Measurements from ENCODE around the gene NGFR.

Gene NGFR

GRCh38 chr17:49510059-49510719 is 15.1 kb downstream of the NGFR start:
- Histone ChIP-seq H3K9me3 (ENCODE audit: control insufficient read depth, insufficient read depth, low read length) (no peaks in the 10 kb centered on the region), H3K27ac (ENCODE audit: low read depth, low read length) (no peak overlapping the region), H3K79me2 (ENCODE audit: control insufficient read depth, low read length) (no peaks in the 10 kb centered on the region), H3K9me2 (replicated peaks; ENCODE audit: control insufficient read depth, low read length) (no peaks in the 10 kb centered on the region), H3K4me1 (ENCODE audit: control insufficient read depth, low read length) (no peaks in the 10 kb centered on the region), H3K36me3 (ENCODE audit: control insufficient read depth, low read length) (no peaks in the 10 kb centered on the region), H3K4me2 (ENCODE audit: low read length) (no peak overlapping the region), H3K27me3 (ENCODE audit: control insufficient read depth, low read length) (no peaks in the 10 kb centered on the region), H4K20me1 (ENCODE audit: control insufficient read depth, insufficient read depth, low read depth, low read length) (no peaks in the 10 kb centered on the region), H3K4me3 (ENCODE audit: low read length) (no peak overlapping the region), H3F3A (ENCODE audit: control insufficient read depth, insufficient read depth) (no peaks in the 10 kb centered on the region)
- TF ChIP-seq CTCF (IDR thresholded peaks at IDR 0.05; ENCODE audit: low read depth, low read length, poor library complexity, severe bottlenecking) (no peak), EZH2phosphoT487 (IDR thresholded peaks at IDR 0.05; ENCODE audit: borderline replicate concordance, low read length) (no peak)

DNA sequence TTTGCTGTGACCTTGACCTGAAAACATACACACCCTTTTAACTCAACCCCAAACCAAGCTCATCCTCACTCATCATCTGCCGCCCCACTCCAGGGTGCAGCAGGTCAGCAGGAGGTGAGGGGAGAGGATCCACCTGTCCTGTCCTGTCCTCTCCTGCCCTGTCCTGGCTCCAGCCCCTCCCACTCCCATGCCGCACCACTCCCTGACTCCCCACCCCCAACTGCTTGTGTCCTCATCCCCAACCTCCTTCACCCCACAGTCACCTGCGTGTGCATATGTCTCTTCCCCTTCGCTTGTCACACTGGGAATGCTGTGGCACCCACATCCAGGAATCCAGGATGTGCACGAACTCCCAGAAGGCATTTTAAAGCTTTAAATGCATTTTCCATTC is 15.6 kb downstream of the NGFR start:
- H3K27me3 ChIP-seq (ENCODE audit: control insufficient read depth, low read length) = no peaks in the 10 kb centered on the region

DNA sequence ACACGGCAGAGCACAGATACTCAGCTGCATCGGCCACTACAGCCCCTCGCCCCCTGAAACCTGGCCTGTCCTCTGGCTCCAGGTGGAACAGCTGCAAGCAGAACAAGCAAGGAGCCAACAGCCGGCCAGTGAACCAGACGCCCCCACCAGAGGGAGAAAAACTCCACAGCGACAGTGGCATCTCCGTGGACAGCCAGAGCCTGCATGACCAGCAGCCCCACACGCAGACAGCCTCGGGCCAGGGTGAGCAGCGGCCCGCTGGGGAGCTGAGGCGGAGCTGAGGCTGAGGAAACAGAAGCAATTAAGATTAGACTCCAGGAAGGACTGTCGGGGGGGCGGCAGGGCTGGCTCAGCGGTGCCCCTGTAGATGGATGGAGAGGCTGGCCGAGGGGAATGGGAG is 16.7 kb downstream of the NGFR start:
- Histone ChIP-seq H3F3A (ENCODE audit: control insufficient read depth, insufficient read depth) (no peaks in the 10 kb centered on the region), H3K4me1 (ENCODE audit: control insufficient read depth, low read length) (no peaks in the 10 kb centered on the region), H4K20me1 (ENCODE audit: control insufficient read depth, insufficient read depth, low read depth, low read length) (no peaks in the 10 kb centered on the region)

More for the DNA sequence above, 15.6 kb downstream of the NGFR start:
- Histone ChIP-seq H3K4me3 (ENCODE audit: low read length) (no peak overlapping the region), H3K9me3 (ENCODE audit: control insufficient read depth, insufficient read depth, low read length) (no peaks in the 10 kb centered on the region), H3K9me2 (replicated peaks; ENCODE audit: control insufficient read depth, low read length) (no peaks in the 10 kb centered on the region), H3K79me2 (ENCODE audit: control insufficient read depth, low read length) (no peaks in the 10 kb centered on the region), H3K4me1 (ENCODE audit: control insufficient read depth, low read length) (no peaks in the 10 kb centered on the region), H3K4me2 (ENCODE audit: low read length) (no peak overlapping the region), H3K36me3 (ENCODE audit: control insufficient read depth, low read length) (no peaks in the 10 kb centered on the region), H3K27ac (ENCODE audit: low read depth, low read length) (no peak overlapping the region), H3F3A (ENCODE audit: control insufficient read depth, insufficient read depth) (no peaks in the 10 kb centered on the region), H4K20me1 (ENCODE audit: control insufficient read depth, insufficient read depth, low read depth, low read length) (no peaks in the 10 kb centered on the region)
- TF ChIP-seq EZH2phosphoT487 (IDR thresholded peaks at IDR 0.05; ENCODE audit: borderline replicate concordance, low read length) (no peak), CTCF (IDR thresholded peaks at IDR 0.05; ENCODE audit: low read depth, low read length, poor library complexity, severe bottlenecking) (no peak)

More for the DNA sequence above, 16.7 kb downstream of the NGFR start:
- no peak overlapping the region for H3K4me2 ChIP-seq (ENCODE audit: low read length)
- H3K4me3 ChIP-seq (ENCODE audit: low read length) = no peak overlapping the region
- no peaks in the 10 kb centered on the region for H3K9me2 ChIP-seq (replicated peaks; ENCODE audit: control insufficient read depth, low read length)
- no peaks in the 10 kb centered on the region for H3K9me3 ChIP-seq (ENCODE audit: control insufficient read depth, insufficient read depth, low read length)
- H3K27me3 ChIP-seq (ENCODE audit: control insufficient read depth, low read length) = no peaks in the 10 kb centered on the region
- TF ChIP-seq CTCF (IDR thresholded peaks at IDR 0.05; ENCODE audit: low read depth, low read length, poor library complexity, severe bottlenecking) (no peak), EZH2phosphoT487 (IDR thresholded peaks at IDR 0.05; ENCODE audit: borderline replicate concordance, low read length) (no peak)
- no peak overlapping the region for H3K27ac ChIP-seq (ENCODE audit: low read depth, low read length)
- H3K79me2 ChIP-seq (ENCODE audit: control insufficient read depth, low read length) = no peaks in the 10 kb centered on the region
- H3K36me3 ChIP-seq (ENCODE audit: control insufficient read depth, low read length) = no peaks in the 10 kb centered on the region
